HG02970 (cell line): Measurements from ENCODE around the gene CCND2.
"Not testable (repeated sequence)": the region's sequence is repeated elsewhere in the genome, so short reads cannot be mapped to it uniquely, and the experiment has no call there.

Source experiments
- ATAC-seq: cut with Tn5 transposase; IDR thresholded peaks from one replicate; pipeline ENCODE4 v1.9.1; 2021; ENCODE audit warnings: mild to moderate bottlenecking, moderate library complexity, moderate number of reproducible peaks; ENCODE audit not compliant: unreplicated experiment, low FRiP score

Gene CCND2

GRCh38 chr12:4273652-4274395 lies at the start of gene CCND2:
Gene CCND2, plus strand, starts transcription at chr12:4273762. Its CDS starts 279 bp downstream, at chr12:4274041.
- ATAC-seq = no peak

GRCh38 chr12:4224206-4224889 lies 49.2 kb upstream of the CCND2 start:
- ATAC-seq = no peak

- ATAC-seq = no peak
Observed at GRCh38 chr12:4225571-4225970, 48.0 kb upstream of the CCND2 start.

GRCh38 chr12:4227046-4227445 lies 46.5 kb upstream of the CCND2 start:
- ATAC-seq = no peak

GRCh38 chr12:4228122-4228580 lies 45.4 kb upstream of the CCND2 start:
- ATAC-seq = no peak

GRCh38 chr12:4230526-4230925 lies 43.0 kb upstream of the CCND2 start:
- ATAC-seq = no peak

GRCh38 chr12:4238577-4238976 lies 35.0 kb upstream of the CCND2 start:
- ATAC-seq = no peak

GRCh38 chr12:4239746-4240145 lies 33.8 kb upstream of the CCND2 start:
- no peak for ATAC-seq

GRCh38 chr12:4240161-4240783 lies 33.3 kb upstream of the CCND2 start:
- no peak for ATAC-seq

GRCh38 chr12:4240981-4241380 lies 32.6 kb upstream of the CCND2 start:
- no peak for ATAC-seq

GRCh38 chr12:4241592-4241991 lies 32.0 kb upstream of the CCND2 start:
- no peak for ATAC-seq

GRCh38 chr12:4242595-4242994 lies 31.0 kb upstream of the CCND2 start:
- ATAC-seq = no peak

GRCh38 chr12:4243091-4243490 lies 30.5 kb upstream of the CCND2 start:
- no peak for ATAC-seq

GRCh38 chr12:4243491-4244100 lies 30.0 kb upstream of the CCND2 start:
- ATAC-seq = not testable (repeated sequence)

- ATAC-seq = no peak
Observed at GRCh38 chr12:4244868-4245267, 28.7 kb upstream of the CCND2 start.

- ATAC-seq = no peak
Observed at GRCh38 chr12:4245446-4245845, 28.1 kb upstream of the CCND2 start.

GRCh38 chr12:4246116-4246515 lies 27.4 kb upstream of the CCND2 start:
- no peak for ATAC-seq

- no peak for ATAC-seq
Observed at GRCh38 chr12:4250691-4251090, 22.9 kb upstream of the CCND2 start.

GRCh38 chr12:4251216-4251891 lies 22.2 kb upstream of the CCND2 start:
- no peak for ATAC-seq

- ATAC-seq = no peak
Observed at GRCh38 chr12:4251967-4252366, 21.6 kb upstream of the CCND2 start.

GRCh38 chr12:4252601-4253000 lies 21.0 kb upstream of the CCND2 start:
- ATAC-seq = no peak
